Hematopoietic multipotent progenitor cell treated with erythropoietin and hydrocortisone succinate and interleukin-3 and kit ligand, for 15 days (in vitro differentiated cells): ENCODE data around the gene DNAH10.

Source experiments
- DNase-seq: peaks from one replicate; pipeline ENCODE4 v3.0.0-alpha.2; 2015; ENCODE audit warnings: low spot score

DNAH10 gene

GRCh38 chr12:123948401-123948795 lies 186.3 kb downstream of the DNAH10 start:
- no peak for DNase-seq

GRCh38 chr12:123948796-123949769 lies 187.0 kb downstream of the DNAH10 start:
- DNase-seq: no peak

- DNase-seq: no peak
Measured at GRCh38 chr12:123949770-123950165, 187.7 kb downstream of the DNAH10 start.

GRCh38 chr12:123950476-123951349 lies 188.6 kb downstream of the DNAH10 start:
- DNase-seq: no peak

- DNase-seq: no peak
Measured at GRCh38 chr12:123951467-123951866, 189.4 kb downstream of the DNAH10 start.

- DNase-seq: no peak
Measured at GRCh38 chr12:123952037-123952436, 189.9 kb downstream of the DNAH10 start.

- DNase-seq: no peak
Measured at GRCh38 chr12:123954647-123955350, 192.7 kb downstream of the DNAH10 start.

- DNase-seq: no peak
Measured at GRCh38 chr12:123956249-123956648, 194.1 kb downstream of the DNAH10 start.

GRCh38 chr12:123957196-123957595 lies 195.1 kb downstream of the DNAH10 start:
- DNase-seq: no peak

GRCh38 chr12:123958462-123958861 lies 196.4 kb downstream of the DNAH10 start:
- no peak for DNase-seq

GRCh38 chr12:123958876-123959275 lies 196.8 kb downstream of the DNAH10 start:
- no peak for DNase-seq

GRCh38 chr12:123960029-123960735 lies 198.1 kb downstream of the DNAH10 start:
- no peak for DNase-seq

GRCh38 chr12:123960856-123961255 lies 198.8 kb downstream of the DNAH10 start:
- no peak for DNase-seq

- DNase-seq: no peak
Measured at GRCh38 chr12:123961585-123962345, 199.7 kb downstream of the DNAH10 start.

- no peak for DNase-seq
Measured at GRCh38 chr12:123962513-123962912, 200.4 kb downstream of the DNAH10 start.

GRCh38 chr12:123963821-123964220 lies 201.7 kb downstream of the DNAH10 start:
- no peak for DNase-seq

- no peak for DNase-seq
Measured at GRCh38 chr12:123965382-123965781, 203.3 kb downstream of the DNAH10 start.

- no peak for DNase-seq
Measured at GRCh38 chr12:123966596-123966995, 204.5 kb downstream of the DNAH10 start.

- no peak for DNase-seq
Measured at GRCh38 chr12:123967121-123967586, 205.1 kb downstream of the DNAH10 start.

GRCh38 chr12:123971449-123971769 lies 209.3 kb downstream of the DNAH10 start:
- no peak for DNase-seq
